Lung (tissue), 12 donors: ENCODE results near the gene IL11RA. TPM values are rescaled to one million over a fixed set of nuclear protein-coding genes. Genes with fewer than 3 reads are reported as not detected.

ENCODE experiments used
- ATAC-seq: fragments of 200-7000 bp; cut with Tn5 transposase; one replicate; pipeline ENCODE4 v1.9.1; 2020; ENCODE audit warnings: moderate number of reproducible peaks; ENCODE audit not compliant: insufficient read depth, low FRiP score
- DNase-seq, 3 donors: peaks; one replicate each; pipeline ENCODE4 v3.0.0-alpha.2; 2013 to 2017
- H3K27ac ChIP-seq, 2 donors: one replicate each; pipeline ENCODE4 v1.5.1; 2013; ENCODE audit warnings: mild to moderate bottlenecking in 2 of 2, moderate library complexity in 2 of 2, control low read depth in 1 of 2, inconsistent platforms in 1 of 2, low read depth in 1 of 2, low read length in 1 of 2
- H3K27me3 ChIP-seq, 3 donors: one replicate each; pipeline ENCODE4 v1.5.1; 2013; ENCODE audit warnings: low read length in 2 of 3; ENCODE audit not compliant: control insufficient read depth in 3 of 3, insufficient read depth in 3 of 3
- H3K36me3 ChIP-seq, 4 donors: one replicate each; pipeline ENCODE4 v1.5.1; 2013; ENCODE audit warnings: low read length in 4 of 4, mild to moderate bottlenecking in 1 of 4, moderate library complexity in 1 of 4; ENCODE audit not compliant: control insufficient read depth in 4 of 4, insufficient read depth in 4 of 4
- H3K4me1 ChIP-seq, 5 donors: one replicate each; pipeline ENCODE4 v1.5.1; 2013; ENCODE audit warnings: low read length in 5 of 5, mild to moderate bottlenecking in 2 of 5, moderate library complexity in 1 of 5; ENCODE audit not compliant: control insufficient read depth in 5 of 5, insufficient read depth in 5 of 5
- H3K4me3 ChIP-seq: one replicate; pipeline ENCODE4 v1.5.1; 2013; ENCODE audit warnings: mild to moderate bottlenecking, control low read depth, moderate library complexity
- H3K9ac ChIP-seq, 2 donors: one replicate each; pipeline ENCODE4 v1.5.1; 2013; ENCODE audit warnings: low read length in 2 of 2, control low read depth in 1 of 2; ENCODE audit not compliant: insufficient read depth in 1 of 2
- H3K9me3 ChIP-seq, 4 donors: one replicate each; pipeline ENCODE4 v1.5.1; 2013; ENCODE audit warnings: low read length in 3 of 4, mild to moderate bottlenecking in 1 of 4, moderate library complexity in 1 of 4; ENCODE audit not compliant: control insufficient read depth in 4 of 4, insufficient read depth in 3 of 4
- CTCF ChIP-seq: IDR thresholded peaks from 2 replicates; pipeline ENCODE4 v1.5.1; 2012; ENCODE audit warnings: mild to moderate bottlenecking; ENCODE audit errors: control extremely low read depth, extremely low read depth
- WGBS, 2 donors: extraction: QIAGEN DNeasy Blood & Tissue Kit; methylation state at CpG; one replicate each; pipeline ENCODE4 v1.1.7; 2013; 5-methylcytosine and 5-hydroxymethylcytosine counted together
- polyA plus RNA-seq, 2 donors: library from polyadenylated mRNA; stranded (reverse); fragments of 200-250 nt; gene quantifications; one replicate each; pipeline ENCODE4 v1.2.1, GENCODE V29; 2013
- total RNA-seq, 2 donors: library from RNA; depleted of rRNA in 1 of 2; stranded (reverse); fragments of >200 nt in 1 of 2; gene quantifications; one replicate each; pipeline ENCODE4 v1.2.1, GENCODE V29; 2014 to 2021
- donor health status: control.
- donor health status: control.
- donor health status: Bipolar disorder and iron deficiency.
- donor health status: healthy.
- donor health status: DM: yes; HTN: yes; CAD: no.

IL11RA gene
- total and polyA plus RNA-seq, 4 donors: 5.5 to 30.5 (median 12.6) TPM

- H3K27me3 ChIP-seq: peaks cover 0 to 35% (median 28%) of the 10 kb centered on the region in 3 donors
- no peak for TF ChIP-seq CTCF
- 72% methylated on average over 5 of the region's 5 CpGs for WGBS, 2 donors
- no peak overlapping the region for H3K9ac ChIP-seq
- ATAC-seq (no peak), DNase-seq (no peak)
- no peak overlapping the region for H3K27ac ChIP-seq
- H3K9me3 ChIP-seq: no peaks in the 10 kb centered on the region
- H3K4me1 ChIP-seq: peaks cover 0 to 18% (median 8%) of the 10 kb centered on the region in 5 donors
- H3K36me3 ChIP-seq: peaks cover 0 to 8% (median 5%) of the 10 kb centered on the region in 4 donors
- H3K4me3 ChIP-seq: no peak overlapping the region
Observed at GRCh38 chr9:34633166-34633565, 18.8 kb upstream of the IL11RA start.

GRCh38 chr9:34633851-34634550 is 18.0 kb upstream of the IL11RA start:
- peak; percentile 79 for TF ChIP-seq CTCF
- Histone ChIP-seq H3K9me3 (no peaks in the 10 kb centered on the region), H3K4me3 (no peak overlapping the region), H3K27me3 (peaks cover 0 to 30% (median 24%) of the 10 kb centered on the region in 3 donors), H3K36me3 (peaks cover 0 to 8% (median 5%) of the 10 kb centered on the region in 4 donors), H3K27ac (no peak overlapping the region), H3K9ac (no peak overlapping the region), H3K4me1 (peaks cover 0 to 19% (median 7%) of the 10 kb centered on the region in 5 donors)
- peak; percentile 69 to 75 (median 74) for DNase-seq
- 24 to 26% methylated on average over 3 of the region's 3 CpGs for WGBS, 2 donors
- ATAC-seq: no peak

- H3K36me3 ChIP-seq: peaks cover 0 to 8% (median 5%) of the 10 kb centered on the region in 4 donors
- H3K27me3 ChIP-seq: peaks cover 0 to 23% (median 17%) of the 10 kb centered on the region in 3 donors
- no peak overlapping the region for H3K9ac ChIP-seq
- WGBS, 2 donors: 81 to 87% methylated on average over 3 of the region's 3 CpGs
- DNase-seq: no peak
- H3K27ac ChIP-seq: no peak overlapping the region
- TF ChIP-seq CTCF: no peak
- no peak for ATAC-seq
- H3K4me1 ChIP-seq: peaks cover 0 to 19% (median 7%) of the 10 kb centered on the region in 5 donors
- H3K9me3 ChIP-seq: no peaks in the 10 kb centered on the region
- H3K4me3 ChIP-seq: no peak overlapping the region
Observed at GRCh38 chr9:34634551-34635248, 17.3 kb upstream of the IL11RA start.
